Adipocyte (in vitro differentiated cells): ENCODE measurements around the gene APEX1.

Experiments used
- DNase-seq: peaks from one replicate; pipeline ENCODE4 v3.0.0-alpha.2; 2015; ENCODE audit warnings: low read depth
- H3K27me3 ChIP-seq: replicated peaks from 2 replicates; pipeline ENCODE4 v1.7.0; 2013; ENCODE audit warnings: mild to moderate bottlenecking, low read length, moderate library complexity; ENCODE audit not compliant: control insufficient read depth, insufficient read depth
- H3K36me3 ChIP-seq: 2 replicates; pipeline ENCODE4 v1.7.0; 2013; ENCODE audit warnings: low read length, mild to moderate bottlenecking, moderate library complexity; ENCODE audit not compliant: control insufficient read depth, insufficient read depth, severe bottlenecking
- H3K4me1 ChIP-seq: 2 replicates; pipeline ENCODE4 v1.7.0; 2013; ENCODE audit warnings: mild to moderate bottlenecking, low read length, moderate library complexity; ENCODE audit not compliant: control insufficient read depth, insufficient read depth
- H3K4me3 ChIP-seq: 2 replicates; pipeline ENCODE4 v1.7.0; 2013; ENCODE audit warnings: mild to moderate bottlenecking, low read length, moderate library complexity
- H3K9ac ChIP-seq: 2 replicates; pipeline ENCODE4 v1.7.0; 2013; ENCODE audit warnings: mild to moderate bottlenecking, low read length, moderate library complexity
- H3K9me3 ChIP-seq: 2 replicates; pipeline ENCODE4 v1.7.0; 2013; ENCODE audit warnings: mild to moderate bottlenecking, low read length, moderate library complexity; ENCODE audit not compliant: control insufficient read depth

Gene APEX1

GRCh38 chr14:20485900-20486299 lies 30.9 kb downstream of the APEX1 start:
- peaks cover 12% of the 10 kb centered on the region for H3K4me1 ChIP-seq
- no peaks in the 10 kb centered on the region for H3K27me3 ChIP-seq
- no peak overlapping the region for H3K9ac ChIP-seq
- H3K9me3 ChIP-seq: no peaks in the 10 kb centered on the region
- no peak overlapping the region for H3K4me3 ChIP-seq
- no peak for DNase-seq
- no peaks in the 10 kb centered on the region for H3K36me3 ChIP-seq

DNA sequence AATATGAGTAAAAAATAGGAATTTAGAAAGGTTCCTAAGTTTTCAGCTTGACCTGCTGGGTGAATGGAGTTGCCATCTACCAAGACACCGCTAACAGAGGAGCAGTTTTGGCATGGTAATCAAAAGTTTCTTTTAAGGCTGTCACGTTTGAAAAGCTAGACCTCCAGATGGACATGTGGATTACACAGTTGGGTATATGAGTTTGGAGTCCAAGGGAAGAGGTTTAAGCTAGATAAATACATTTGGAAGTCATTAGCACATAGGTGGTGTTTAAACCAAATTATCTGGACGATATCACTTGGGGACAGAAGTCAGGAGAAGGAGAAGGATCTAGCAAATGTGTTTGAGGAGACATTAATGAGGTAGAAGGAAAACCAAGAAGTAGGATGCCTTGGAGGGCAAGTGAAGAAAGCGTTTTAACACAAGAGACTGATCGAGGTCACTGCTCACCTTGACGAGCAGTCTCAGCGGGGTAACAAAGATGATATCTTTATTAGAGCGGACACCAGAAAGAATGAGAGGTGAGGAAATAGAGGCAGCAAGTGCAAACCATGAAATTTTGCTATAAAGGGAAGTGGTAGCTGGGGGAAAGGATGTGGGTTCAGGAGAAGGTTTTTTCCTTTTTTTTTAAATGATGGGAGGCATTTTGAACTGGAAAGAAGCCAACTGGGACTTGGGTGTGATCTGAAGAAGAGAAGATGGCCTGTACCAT lies 31.8 kb downstream of the APEX1 start:
- no peaks in the 10 kb centered on the region for H3K27me3 ChIP-seq
- H3K4me1 ChIP-seq: peaks cover 12% of the 10 kb centered on the region
- no peak for DNase-seq
- no peak overlapping the region for H3K9ac ChIP-seq
- H3K36me3 ChIP-seq: no peaks in the 10 kb centered on the region
- no peaks in the 10 kb centered on the region for H3K9me3 ChIP-seq
- H3K4me3 ChIP-seq: no peak overlapping the region

DNA sequence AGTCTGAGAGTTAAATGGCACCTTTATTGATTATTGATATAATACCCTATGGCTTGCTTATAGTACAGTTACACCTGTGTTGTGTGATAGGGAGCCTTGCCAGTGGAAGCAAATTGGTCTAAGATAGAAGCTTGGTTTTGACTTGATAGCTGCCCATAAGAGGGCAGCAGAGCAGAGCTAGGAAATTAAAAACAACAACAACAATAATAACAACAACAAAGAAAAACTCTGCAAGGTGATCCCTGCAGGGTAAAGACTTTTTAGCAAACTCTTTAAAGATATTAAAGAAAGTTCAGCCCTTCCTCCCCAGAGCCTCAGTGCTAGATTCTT lies 32.3 kb downstream of the APEX1 start:
- no peaks in the 10 kb centered on the region for H3K9me3 ChIP-seq
- no peaks in the 10 kb centered on the region for H3K27me3 ChIP-seq
- H3K9ac ChIP-seq: no peak overlapping the region
- DNase-seq: no peak
- no peak overlapping the region for H3K4me3 ChIP-seq
- H3K36me3 ChIP-seq: no peaks in the 10 kb centered on the region
- H3K4me1 ChIP-seq: peaks cover 12% of the 10 kb centered on the region

GRCh38 chr14:20489093-20489994 lies 34.3 kb downstream of the APEX1 start:
- H3K4me1 ChIP-seq: peaks cover 12% of the 10 kb centered on the region
- peak; percentile 45 for DNase-seq
- no peaks in the 10 kb centered on the region for H3K9me3 ChIP-seq
- H3K4me3 ChIP-seq: peak overlapping the region; percentile 3
- H3K9ac ChIP-seq: no peak overlapping the region
- H3K36me3 ChIP-seq: no peaks in the 10 kb centered on the region
- no peaks in the 10 kb centered on the region for H3K27me3 ChIP-seq

DNA sequence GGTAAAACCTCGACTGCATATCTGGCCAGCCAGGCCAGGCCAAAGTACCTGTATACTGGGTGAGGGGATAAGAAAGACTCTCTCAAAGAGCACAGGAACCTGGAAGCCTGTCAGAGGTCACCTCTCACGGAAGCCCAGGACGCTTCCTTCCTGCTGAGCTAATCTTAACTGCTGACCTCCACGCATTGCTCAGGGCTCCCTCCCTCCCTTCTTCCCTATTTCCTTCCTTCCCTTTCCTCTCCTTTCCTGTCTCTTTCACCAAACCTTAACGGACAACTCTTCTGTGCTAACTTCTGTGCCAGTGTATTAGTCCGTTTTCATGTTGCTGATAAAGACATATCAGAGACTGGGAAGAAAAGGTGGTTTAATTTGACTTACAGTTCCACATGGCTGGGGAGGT lies 35.5 kb downstream of the APEX1 start:
- Histone ChIP-seq H3K9ac (no peak overlapping the region), H3K4me3 (no peak overlapping the region), H3K4me1 (peaks cover 19% of the 10 kb centered on the region), H3K36me3 (no peaks in the 10 kb centered on the region), H3K9me3 (no peaks in the 10 kb centered on the region), H3K27me3 (no peaks in the 10 kb centered on the region)
- no peak for DNase-seq

DNA sequence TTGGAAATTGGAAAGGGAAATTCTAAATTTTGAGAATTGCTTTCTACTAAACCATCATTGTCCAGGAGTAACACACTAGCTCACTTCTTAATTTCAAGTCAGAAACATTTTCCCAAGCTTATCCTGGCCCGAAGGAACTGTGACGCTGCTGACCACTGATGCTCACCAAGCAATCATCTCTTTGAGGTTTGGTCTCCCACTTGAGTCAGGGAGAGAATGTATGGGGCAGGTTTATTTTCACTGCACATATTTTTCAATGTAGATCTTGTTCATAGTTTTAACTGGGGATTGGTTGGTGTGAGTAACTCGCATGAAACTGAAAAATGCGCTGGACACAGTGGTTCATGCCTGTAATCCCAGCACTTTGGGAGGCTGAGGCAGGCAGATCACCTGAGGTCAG lies 37.5 kb downstream of the APEX1 start:
- peaks cover 22% of the 10 kb centered on the region for H3K4me1 ChIP-seq
- no peak for DNase-seq
- H3K9ac ChIP-seq: no peak overlapping the region
- H3K36me3 ChIP-seq: no peaks in the 10 kb centered on the region
- no peaks in the 10 kb centered on the region for H3K9me3 ChIP-seq
- no peak overlapping the region for H3K4me3 ChIP-seq
- H3K27me3 ChIP-seq: no peaks in the 10 kb centered on the region

GRCh38 chr14:20493634-20494033 lies 38.6 kb downstream of the APEX1 start:
- no peak for DNase-seq
- no peaks in the 10 kb centered on the region for H3K9me3 ChIP-seq
- no peaks in the 10 kb centered on the region for H3K36me3 ChIP-seq
- H3K9ac ChIP-seq: no peak overlapping the region
- no peak overlapping the region for H3K4me3 ChIP-seq
- H3K4me1 ChIP-seq: peaks cover 22% of the 10 kb centered on the region
- no peaks in the 10 kb centered on the region for H3K27me3 ChIP-seq

DNA sequence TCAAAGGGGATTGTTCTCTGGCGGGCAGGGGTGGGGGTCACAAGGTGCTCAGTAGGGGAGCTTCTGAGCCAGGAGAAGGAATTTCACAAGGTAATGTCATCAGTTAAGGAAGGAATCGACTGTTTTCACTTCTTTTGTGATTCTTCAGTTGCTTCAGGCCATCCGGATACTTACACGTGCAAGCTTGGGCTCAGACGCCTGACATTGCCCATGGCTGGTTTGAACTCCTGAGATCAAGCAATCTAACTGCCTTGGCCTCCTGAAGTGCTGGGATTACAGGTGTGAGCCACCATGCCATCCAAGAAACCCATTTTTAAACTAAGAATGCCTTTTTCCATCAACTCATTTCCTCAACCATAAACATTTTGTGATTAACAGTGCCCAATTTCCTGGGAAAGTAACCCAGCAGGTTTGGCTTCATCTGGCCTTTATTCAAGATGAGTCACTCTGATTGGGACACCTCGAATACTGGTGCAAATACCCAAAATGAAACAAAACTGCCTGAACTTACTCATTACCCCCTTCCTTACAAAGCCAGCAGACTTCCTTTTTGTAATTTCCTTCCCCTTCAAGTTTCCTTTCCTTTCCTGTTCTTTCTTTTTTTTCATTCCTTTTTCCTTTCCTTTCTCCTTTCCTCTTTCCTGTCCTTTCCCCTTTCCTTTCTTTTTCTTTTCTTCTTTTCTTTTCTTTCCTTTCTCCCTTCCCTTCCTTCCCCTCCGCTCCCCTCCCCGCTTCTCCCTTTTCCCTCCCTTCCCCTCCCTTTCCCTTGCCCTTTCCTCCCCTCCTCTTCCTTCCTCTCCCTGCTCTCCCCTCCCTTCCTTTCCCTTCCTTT lies 40.1 kb downstream of the APEX1 start:
- H3K4me3 ChIP-seq: no peak overlapping the region
- peaks cover 10% of the 10 kb centered on the region for H3K4me1 ChIP-seq
- no peak for DNase-seq

GRCh38 chr14:20498622-20499021 lies 43.6 kb downstream of the APEX1 start:
- no peak for DNase-seq
- H3K4me3 ChIP-seq: no peak overlapping the region
- peaks cover 15% of the 10 kb centered on the region for H3K4me1 ChIP-seq
- no peaks in the 10 kb centered on the region for H3K27me3 ChIP-seq
- H3K9me3 ChIP-seq: no peaks in the 10 kb centered on the region
- H3K36me3 ChIP-seq: no peaks in the 10 kb centered on the region
- H3K9ac ChIP-seq: no peak overlapping the region

More for the DNA sequence above, 40.1 kb downstream of the APEX1 start:
- no peaks in the 10 kb centered on the region for H3K9me3 ChIP-seq
- H3K27me3 ChIP-seq: no peaks in the 10 kb centered on the region
- H3K9ac ChIP-seq: no peak overlapping the region
- no peaks in the 10 kb centered on the region for H3K36me3 ChIP-seq

- no peak for DNase-seq
- H3K9me3 ChIP-seq: no peaks in the 10 kb centered on the region
- no peaks in the 10 kb centered on the region for H3K27me3 ChIP-seq
- no peak overlapping the region for H3K9ac ChIP-seq
- H3K36me3 ChIP-seq: no peaks in the 10 kb centered on the region
- peaks cover 15% of the 10 kb centered on the region for H3K4me1 ChIP-seq
- H3K4me3 ChIP-seq: no peak overlapping the region
These were observed 44.1 kb downstream of the APEX1 start for GRCh38 chr14:20499108-20499507.

- Histone ChIP-seq H3K36me3 (no peaks in the 10 kb centered on the region), H3K27me3 (no peaks in the 10 kb centered on the region), H3K9ac (no peak overlapping the region), H3K4me3 (no peak overlapping the region), H3K4me1 (peaks cover 15% of the 10 kb centered on the region), H3K9me3 (no peaks in the 10 kb centered on the region)
- no peak for DNase-seq
These were observed 44.9 kb downstream of the APEX1 start for GRCh38 chr14:20499881-20500280.
